OCI-LY1 (cell line): ENCODE measurements around the gene LRRC70.

Source experiments
- EZH2 ChIP-seq: fragments of 200-600 bp; sonication (generic), shearing (Covaris generic); IDR thresholded peaks from 2 replicates; pipeline ENCODE4 v1.8.0; 2017; ENCODE audit warnings: borderline replicate concordance, mixed run types, mild to moderate bottlenecking, antibody characterized with exemption, low read length, moderate library complexity, mixed read lengths
- TF ChIP-seq, protein P1 (sequence below): fragments of 200-600 bp; sonication (generic), shearing (Covaris generic); IDR thresholded peaks from 2 replicates; pipeline ENCODE4 v1.5.1; 2017; ENCODE audit warnings: mild to moderate bottlenecking, antibody characterized with exemption, low read length, moderate library complexity, mixed read lengths

DNA sequence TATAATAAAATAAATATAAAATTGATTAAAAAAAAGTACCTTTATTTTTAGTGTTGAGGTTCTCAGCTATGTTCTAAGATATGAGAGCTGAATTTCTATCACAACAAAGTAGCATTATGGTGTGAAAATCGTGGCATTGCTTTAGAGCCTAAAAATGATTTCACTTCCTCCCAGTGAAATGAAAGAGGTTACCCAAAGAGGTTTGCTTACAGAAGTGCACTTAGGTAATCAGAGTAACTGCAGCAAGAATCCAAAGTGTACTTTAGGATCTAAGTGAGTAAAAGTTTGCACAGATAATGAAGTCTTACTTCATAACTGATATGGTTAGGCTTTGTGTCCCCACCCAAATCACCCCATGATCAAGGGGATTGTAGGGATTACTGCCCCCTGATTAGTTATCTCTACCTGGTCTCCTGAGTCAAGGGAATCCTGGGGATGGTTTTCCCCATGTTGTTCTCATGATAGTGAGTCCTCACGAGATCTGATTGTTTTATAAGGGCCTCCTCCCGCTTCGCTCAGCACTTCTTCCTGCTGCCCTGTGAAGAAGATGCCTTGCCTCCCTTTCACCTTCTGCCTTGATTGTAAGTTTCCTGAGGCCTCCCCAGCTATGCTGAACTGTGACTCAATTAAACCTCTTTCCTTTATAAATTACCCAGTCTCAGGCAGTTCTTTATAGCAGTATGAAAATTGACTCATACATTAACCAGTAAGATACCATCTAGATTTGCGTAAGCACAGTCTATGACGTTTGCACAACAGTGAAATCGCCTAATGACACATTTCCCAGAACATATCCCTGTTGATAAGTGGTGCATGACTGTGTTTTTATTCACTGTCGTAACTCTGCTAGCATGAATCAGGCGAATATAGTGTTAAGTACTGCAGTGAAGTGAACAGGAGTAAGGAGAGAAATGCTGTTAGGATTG is 40.3 kb upstream of the LRRC70 start:
- TF ChIP-seq, protein P1, sequence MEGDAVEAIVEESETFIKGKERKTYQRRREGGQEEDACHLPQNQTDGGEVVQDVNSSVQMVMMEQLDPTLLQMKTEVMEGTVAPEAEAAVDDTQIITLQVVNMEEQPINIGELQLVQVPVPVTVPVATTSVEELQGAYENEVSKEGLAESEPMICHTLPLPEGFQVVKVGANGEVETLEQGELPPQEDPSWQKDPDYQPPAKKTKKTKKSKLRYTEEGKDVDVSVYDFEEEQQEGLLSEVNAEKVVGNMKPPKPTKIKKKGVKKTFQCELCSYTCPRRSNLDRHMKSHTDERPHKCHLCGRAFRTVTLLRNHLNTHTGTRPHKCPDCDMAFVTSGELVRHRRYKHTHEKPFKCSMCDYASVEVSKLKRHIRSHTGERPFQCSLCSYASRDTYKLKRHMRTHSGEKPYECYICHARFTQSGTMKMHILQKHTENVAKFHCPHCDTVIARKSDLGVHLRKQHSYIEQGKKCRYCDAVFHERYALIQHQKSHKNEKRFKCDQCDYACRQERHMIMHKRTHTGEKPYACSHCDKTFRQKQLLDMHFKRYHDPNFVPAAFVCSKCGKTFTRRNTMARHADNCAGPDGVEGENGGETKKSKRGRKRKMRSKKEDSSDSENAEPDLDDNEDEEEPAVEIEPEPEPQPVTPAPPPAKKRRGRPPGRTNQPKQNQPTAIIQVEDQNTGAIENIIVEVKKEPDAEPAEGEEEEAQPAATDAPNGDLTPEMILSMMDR = no peak
- TF ChIP-seq EZH2 = no peak
